ENCODE measurements around the gene DNAH12. TPM values are rescaled to one million over a fixed set of nuclear protein-coding genes. Genes with fewer than 3 reads are reported as not detected.

The DNAH12 gene
- polyA plus RNA-seq, 2 of the 4 experiments (the other 2 are of a cell fraction) = 0.05 to 0.09 TPM

- TF ChIP-seq CBX8 (IDR thresholded peaks at IDR 0.05) (no peak), RARB (CRISPR knock-in tag; IDR thresholded peaks at IDR 0.05) (no peak), PBX3 (IDR thresholded peaks at IDR 0.05) (no peak), RAD21 (conservative IDR thresholded peaks at IDR 0.05 in 1 of 2, IDR thresholded peaks at IDR 0.05 in 1 of 2) (no peak), MAZ (IDR thresholded peaks at IDR 0.05; ENCODE audit: borderline replicate concordance, low read depth, low read length) (no peak), JUN (IDR thresholded peaks at IDR 0.05) (no peak), E2F6 (IDR thresholded peaks at IDR 0.05; ENCODE audit: borderline replicate concordance, low read depth) (no peak), HOXB5 (CRISPR knock-in tag; IDR thresholded peaks at IDR 0.05) (no peak), EHF (CRISPR knock-in tag; IDR thresholded peaks at IDR 0.05) (no peak), RNF2 (IDR thresholded peaks at IDR 0.05; ENCODE audit: borderline replicate concordance, low read depth) (no peak), BHLHE40 (IDR thresholded peaks at IDR 0.05; ENCODE audit: low read depth, low read length) (no peak), ZNF302 (CRISPR knock-in tag; IDR thresholded peaks at IDR 0.05) (no peak), PHF8 (IDR thresholded peaks at IDR 0.05; ENCODE audit: borderline replicate concordance, low read depth) (no peak), JUNB (IDR thresholded peaks at IDR 0.05) (no peak), MAX (IDR thresholded peaks at IDR 0.05) (no peak), RCOR1 (IDR thresholded peaks at IDR 0.05; ENCODE audit: low read depth, low read length) (no peak), RFX5 (IDR thresholded peaks at IDR 0.05) (no peak)
- Histone ChIP-seq H3K4me3 (no peak overlapping the region), H3K27ac (no peak overlapping the region), H3K9me3 (no peaks in the 10 kb centered on the region), H3K4me2 (no peak overlapping the region), H3K4me1 (no peaks in the 10 kb centered on the region)
- ATAC-seq = no peak
- no peak for DNase-seq (ENCODE audit: low read depth in 1 of 2, low spot score in 1 of 2)
- POLR2A ChIA-PET = interaction anchor here (0.5 kb wide), 1 partner anchor 184 kb away, joined by 3 read pairs; no protein-coding TSS in a partner anchor
- 64% methylated on average over 4 of the region's 4 CpGs for whole genome bisulfite sequencing (ENCODE audit: missing lambda C conversion rate)
- CTCF ChIA-PET = interaction anchor here (2.5 kb wide), 1 partner anchor 11 kb away, joined by 12 read pairs; no protein-coding TSS in a partner anchor
- no peak for FAIRE-seq
These were observed 157.8 kb downstream of the DNAH12 start for GRCh38 chr3:57386307-57386706.

DNA sequence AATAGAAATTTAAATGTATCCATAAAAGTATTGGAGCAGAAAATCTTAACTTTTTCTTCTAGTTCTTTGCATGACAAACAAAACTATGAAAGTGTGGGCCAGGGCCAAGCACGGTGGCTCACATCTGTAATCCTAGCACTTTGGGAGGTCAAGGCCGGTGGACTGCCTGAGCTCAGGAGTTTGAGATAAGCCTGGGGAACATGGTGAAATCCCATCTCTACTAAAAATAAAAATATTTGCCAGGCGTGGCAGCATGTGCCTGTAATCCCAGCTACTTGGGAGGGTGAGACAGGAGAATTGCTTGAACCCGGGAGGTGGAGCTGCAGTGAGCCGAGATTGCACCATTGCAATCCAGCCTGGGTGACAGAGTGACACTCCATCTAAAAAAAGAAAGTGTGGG lies 158.6 kb downstream of the DNAH12 start:
- CTCF ChIA-PET = interaction anchor here (2.5 kb wide), 1 partner anchor 12 kb away, joined by 12 read pairs; no protein-coding TSS in a partner anchor
- Histone ChIP-seq H3K9me3 (no peaks in the 10 kb centered on the region), H3K4me3 (no peak overlapping the region), H3K4me2 (no peak overlapping the region), H3K27ac (no peak overlapping the region), H3K4me1 (no peaks in the 10 kb centered on the region)
- FAIRE-seq (no peak), ATAC-seq (no peak), DNase-seq (ENCODE audit: low read depth in 1 of 2, low spot score in 1 of 2) (no peak)
- POLR2A ChIA-PET = no interaction called here
- TF ChIP-seq EHF (CRISPR knock-in tag; IDR thresholded peaks at IDR 0.05) = no peak
- TF ChIP-seq, protein P1, sequence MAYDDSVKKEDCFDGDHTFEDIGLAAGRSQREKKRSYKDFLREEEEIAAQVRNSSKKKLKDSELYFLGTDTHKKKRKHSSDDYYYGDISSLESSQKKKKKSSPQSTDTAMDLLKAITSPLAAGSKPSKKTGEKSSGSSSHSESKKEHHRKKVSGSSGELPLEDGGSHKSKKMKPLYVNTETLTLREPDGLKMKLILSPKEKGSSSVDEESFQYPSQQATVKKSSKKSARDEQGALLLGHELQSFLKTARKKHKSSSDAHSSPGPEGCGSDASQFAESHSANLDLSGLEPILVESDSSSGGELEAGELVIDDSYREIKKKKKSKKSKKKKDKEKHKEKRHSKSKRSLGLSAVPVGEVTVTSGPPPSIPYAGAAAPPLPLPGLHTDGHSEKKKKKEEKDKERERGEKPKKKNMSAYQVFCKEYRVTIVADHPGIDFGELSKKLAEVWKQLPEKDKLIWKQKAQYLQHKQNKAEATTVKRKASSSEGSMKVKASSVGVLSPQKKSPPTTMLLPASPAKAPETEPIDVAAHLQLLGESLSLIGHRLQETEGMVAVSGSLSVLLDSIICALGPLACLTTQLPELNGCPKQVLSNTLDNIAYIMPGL (CRISPR knock-in tag; IDR thresholded peaks at IDR 0.05; ENCODE audit: borderline replicate concordance) = no peak
- TF ChIP-seq ZNF302 (CRISPR knock-in tag; IDR thresholded peaks at IDR 0.05) = no peak
- no peak for TF ChIP-seq ESRRA (IDR thresholded peaks at IDR 0.05; ENCODE audit: borderline replicate concordance, low read length)
- no peak for TF ChIP-seq TP53 (CRISPR knock-in tag; IDR thresholded peaks at IDR 0.05)
- no peak for TF ChIP-seq HOXA7 (CRISPR knock-in tag; IDR thresholded peaks at IDR 0.05)
- TF ChIP-seq ATOH8 (CRISPR knock-in tag; IDR thresholded peaks at IDR 0.05; ENCODE audit: low read depth) = no peak
- TF ChIP-seq KDM1A (IDR thresholded peaks at IDR 0.05; ENCODE audit: low read depth) = no peak
- no peak for TF ChIP-seq EP300 (IDR thresholded peaks at IDR 0.05)
- no peak for TF ChIP-seq HEYL (CRISPR knock-in tag; IDR thresholded peaks at IDR 0.05)
- TF ChIP-seq ZC3H11A (IDR thresholded peaks at IDR 0.05) = no peak
- TF ChIP-seq E2F6 (IDR thresholded peaks at IDR 0.05; ENCODE audit: borderline replicate concordance, low read depth) = no peak
- TF ChIP-seq MAFK (IDR thresholded peaks at IDR 0.05; ENCODE audit: partially characterized antibody) = no peak
- no peak for TF ChIP-seq FOSB (CRISPR knock-in tag; IDR thresholded peaks at IDR 0.05)
- no peak for TF ChIP-seq RARB (CRISPR knock-in tag; IDR thresholded peaks at IDR 0.05)
- WGBS (ENCODE audit: missing lambda C conversion rate) = 70% methylated on average over 5 of the region's 5 CpGs

Data from A549 (cell line).